GM18870 (cell line): ENCODE data around the gene SLC25A21.
"Not testable (repeated sequence)": the region's sequence is repeated elsewhere in the genome, so short reads cannot be mapped to it uniquely, and the experiment has no call there.

Experiments
- ATAC-seq: cut with Tn5 transposase; IDR thresholded peaks from one replicate; pipeline ENCODE4 v1.9.1; 2021; ENCODE audit warnings: moderate library complexity; ENCODE audit not compliant: unreplicated experiment

The SLC25A21 gene

GRCh38 chr14:36996133-36996856 is 176.1 kb downstream of the SLC25A21 start:
- no peak for ATAC-seq

- ATAC-seq: no peak
Measured at GRCh38 chr14:36989806-36990205, 182.6 kb downstream of the SLC25A21 start.

- ATAC-seq: no peak
Measured at GRCh38 chr14:36988989-36989388, 183.4 kb downstream of the SLC25A21 start.

GRCh38 chr14:36988568-36988967 is 183.8 kb downstream of the SLC25A21 start:
- no peak for ATAC-seq

- ATAC-seq: no peak
Measured at GRCh38 chr14:36986407-36986806, 186.0 kb downstream of the SLC25A21 start.

- no peak for ATAC-seq
Measured at GRCh38 chr14:36981832-36982529, 190.4 kb downstream of the SLC25A21 start.

- ATAC-seq: not testable (repeated sequence)
Measured at GRCh38 chr14:36980413-36980812, 192.0 kb downstream of the SLC25A21 start.

GRCh38 chr14:36979863-36980262 is 192.5 kb downstream of the SLC25A21 start:
- no peak for ATAC-seq

GRCh38 chr14:36976571-36977023 is 195.8 kb downstream of the SLC25A21 start:
- no peak for ATAC-seq

- ATAC-seq: no peak
Measured at GRCh38 chr14:36975834-36976233, 196.6 kb downstream of the SLC25A21 start.

GRCh38 chr14:36974985-36975384 is 197.4 kb downstream of the SLC25A21 start:
- no peak for ATAC-seq

- ATAC-seq: no peak
Measured at GRCh38 chr14:36973806-36974442, 198.5 kb downstream of the SLC25A21 start.

- no peak for ATAC-seq
Measured at GRCh38 chr14:36971263-36971855, 201.0 kb downstream of the SLC25A21 start.

- ATAC-seq: no peak
Measured at GRCh38 chr14:36967892-36968555, 204.4 kb downstream of the SLC25A21 start.

GRCh38 chr14:36955967-36956366 is 216.4 kb downstream of the SLC25A21 start:
- no peak for ATAC-seq

GRCh38 chr14:36955376-36955775 is 217.0 kb downstream of the SLC25A21 start:
- ATAC-seq: no peak

- no peak for ATAC-seq
Measured at GRCh38 chr14:36952689-36953088, 219.7 kb downstream of the SLC25A21 start.

GRCh38 chr14:36951380-36951911 is 221.0 kb downstream of the SLC25A21 start:
- no peak for ATAC-seq

GRCh38 chr14:36950812-36951211 is 221.6 kb downstream of the SLC25A21 start:
- no peak for ATAC-seq

- no peak for ATAC-seq
Measured at GRCh38 chr14:36949371-36949770, 223.0 kb downstream of the SLC25A21 start.
